Suppressor macrophage treated with lipopolysaccharide for 1 hour (primary cell): ENCODE data around the gene ITM2B.
A peak's percentile ranks its signal among the peaks of the same experiment; 100 is the strongest.
"Not testable (repeated sequence)": the region's sequence is repeated elsewhere in the genome, so short reads cannot be mapped to it uniquely, and the experiment has no call there.

ENCODE experiments used
- DNase-seq, 3 donors: peaks; one replicate each; pipeline ENCODE4 v3.0.0-alpha.2; 2020 to 2022

ITM2B gene

GRCh38 chr13:48230541-48230940, 2.5 kb upstream of the ITM2B start:
- DNase-seq: no peak

DNA sequence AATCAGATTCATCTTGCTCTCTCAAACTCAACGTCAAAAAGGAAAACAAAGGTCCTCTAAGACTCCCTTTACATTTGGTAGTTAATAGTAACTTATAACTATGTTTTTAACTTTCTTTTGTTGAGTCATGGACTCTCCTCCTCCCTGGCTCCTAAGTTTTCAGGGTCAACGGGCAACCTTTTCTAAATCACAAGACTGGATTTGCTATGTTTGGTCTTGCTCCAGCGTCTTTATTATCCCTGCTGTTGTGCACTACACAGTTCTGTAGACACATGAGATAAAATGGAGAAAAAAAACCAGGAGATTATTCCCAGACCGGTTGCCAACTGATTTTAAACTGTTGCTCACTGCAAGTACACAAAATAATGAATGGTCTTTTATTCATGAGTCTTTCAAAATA, 1.9 kb upstream of the ITM2B start:
- DNase-seq: no peak

DNA sequence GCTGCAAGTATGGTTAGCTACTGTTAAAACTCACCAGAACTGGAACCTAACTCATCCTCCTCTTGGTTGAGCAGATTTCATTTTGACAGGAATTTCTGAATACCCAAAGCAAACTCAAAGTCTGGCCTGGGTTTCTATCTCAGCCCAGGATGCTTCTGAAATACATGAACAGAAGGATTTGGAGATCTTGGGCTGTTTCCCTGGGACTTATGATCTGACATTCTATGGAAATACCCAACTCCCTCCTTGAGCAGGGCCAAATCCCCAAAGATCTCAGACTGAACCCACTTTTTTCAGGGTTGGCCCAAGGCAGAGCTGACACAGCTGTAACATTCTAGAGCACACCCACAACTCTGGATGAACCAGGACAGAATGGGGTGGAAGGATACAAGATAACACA, 1.1 kb upstream of the ITM2B start:
- no peak for DNase-seq

DNA sequence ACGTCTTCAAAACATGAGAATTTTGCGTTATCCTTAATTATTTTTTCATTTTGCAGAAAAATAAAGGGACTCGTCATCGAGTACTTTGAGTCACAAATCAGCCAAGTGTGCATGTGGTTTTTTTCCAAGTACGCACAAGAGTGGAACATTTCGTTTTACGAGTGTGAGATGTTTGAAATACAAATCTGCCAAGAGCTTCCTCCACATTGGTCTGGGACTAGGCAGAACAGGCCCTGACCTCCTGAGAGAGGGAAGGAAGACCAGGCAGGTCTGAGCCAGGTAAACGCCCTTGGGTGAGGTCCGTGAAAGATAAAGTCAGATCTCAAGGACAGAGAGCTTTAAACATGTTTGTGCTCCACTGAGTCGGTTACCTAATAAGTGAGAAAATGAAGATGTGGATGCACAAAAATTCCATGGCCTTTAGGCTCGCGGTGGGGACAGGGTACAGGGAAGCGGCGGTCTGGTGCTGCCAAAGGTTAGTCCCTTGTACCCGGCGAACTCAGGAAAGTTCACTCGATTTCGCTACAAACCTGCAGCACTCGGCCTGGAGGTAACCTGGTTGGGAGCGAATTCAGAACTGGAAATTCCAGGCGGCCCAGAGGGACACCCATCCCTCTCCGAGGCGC, 473 bp upstream of the ITM2B start:
- no peak for DNase-seq

GRCh38 chr13:48233889-48234488, 983 bp downstream of the ITM2B start:
- DNase-seq: peak in 1 of 3 donors; percentile 75

GRCh38 chr13:48234566-48235340, 1.7 kb downstream of the ITM2B start:
- DNase-seq: peak; percentile 36 to 69 (median 58)

DNA sequence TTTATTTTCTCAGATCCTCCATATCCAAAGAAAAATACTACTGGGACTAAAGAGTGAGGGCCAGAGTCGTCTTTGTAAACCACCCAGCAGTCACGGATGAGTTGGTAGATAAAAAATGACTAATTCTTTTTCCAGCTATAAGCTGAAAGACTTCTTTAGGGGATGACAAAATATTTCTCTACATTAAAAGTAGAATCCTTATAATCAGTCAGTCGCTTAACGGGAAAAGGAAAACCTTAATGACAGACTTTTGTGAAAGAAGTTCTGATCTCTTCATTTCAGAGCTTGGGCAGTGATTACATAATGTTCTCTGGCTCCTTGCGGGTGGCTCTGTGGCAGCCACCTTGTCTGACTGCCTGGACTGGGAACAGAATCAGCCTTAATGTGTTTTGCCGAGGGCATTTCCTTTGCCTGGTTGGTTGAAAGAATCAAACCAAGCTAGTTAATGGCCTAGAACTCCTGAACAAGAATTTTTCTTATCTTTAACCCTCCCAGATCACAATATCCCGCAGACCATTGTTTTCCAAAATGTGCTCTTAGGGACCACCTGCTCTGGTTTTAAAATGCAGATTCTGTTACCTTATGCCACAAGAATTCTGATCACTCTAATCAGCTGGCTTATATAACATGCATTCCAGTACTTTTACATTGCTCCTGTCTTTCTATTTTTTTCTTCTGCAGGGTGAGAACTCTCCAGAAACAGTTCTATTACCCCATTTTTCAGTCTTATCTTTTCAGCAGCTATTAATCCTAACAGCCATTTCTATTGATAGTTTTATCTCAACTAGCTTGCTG, 2.5 kb downstream of the ITM2B start:
- DNase-seq: peak; percentile 35 to 50 (median 45)

DNA sequence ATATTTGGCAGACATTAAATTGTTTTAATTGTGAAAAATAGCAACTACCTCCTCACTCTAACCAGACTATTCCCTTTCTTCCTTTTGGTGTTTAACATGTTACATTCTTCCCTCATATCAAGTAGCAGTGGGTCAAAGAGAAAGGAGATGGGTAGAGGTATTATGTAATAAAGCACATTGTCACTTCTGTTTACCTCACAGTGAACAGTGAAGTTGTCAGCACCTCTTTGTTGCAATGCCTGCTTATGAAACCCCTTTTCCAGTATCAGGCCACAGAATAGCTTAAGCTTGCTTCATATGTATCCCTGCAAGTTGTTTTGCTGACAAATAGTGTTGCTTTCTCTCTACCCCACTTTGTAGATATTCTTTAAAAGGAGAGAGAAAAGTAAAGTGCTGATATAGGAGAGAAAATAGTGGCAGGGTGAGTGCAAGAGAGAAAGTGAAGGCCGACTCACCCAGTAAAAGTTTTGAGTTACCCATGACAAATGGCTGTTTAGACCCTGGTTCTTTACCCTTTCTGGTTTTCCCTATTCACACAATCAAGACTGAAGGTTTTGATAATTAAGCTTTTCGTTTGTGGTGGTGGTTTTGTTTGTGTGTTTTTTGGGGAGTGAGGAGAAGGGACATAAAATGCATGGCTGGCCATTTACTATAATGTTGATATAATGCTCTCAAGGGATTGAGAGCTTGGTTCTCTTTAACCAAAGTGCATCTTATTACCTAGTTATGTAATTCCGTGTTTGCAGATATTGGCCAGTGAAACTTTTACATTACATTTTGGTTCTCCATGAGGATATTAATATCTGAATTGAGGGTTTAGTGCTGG, 3.7 kb downstream of the ITM2B start:
- DNase-seq: peak; percentile 42 to 64 (median 53)

DNA sequence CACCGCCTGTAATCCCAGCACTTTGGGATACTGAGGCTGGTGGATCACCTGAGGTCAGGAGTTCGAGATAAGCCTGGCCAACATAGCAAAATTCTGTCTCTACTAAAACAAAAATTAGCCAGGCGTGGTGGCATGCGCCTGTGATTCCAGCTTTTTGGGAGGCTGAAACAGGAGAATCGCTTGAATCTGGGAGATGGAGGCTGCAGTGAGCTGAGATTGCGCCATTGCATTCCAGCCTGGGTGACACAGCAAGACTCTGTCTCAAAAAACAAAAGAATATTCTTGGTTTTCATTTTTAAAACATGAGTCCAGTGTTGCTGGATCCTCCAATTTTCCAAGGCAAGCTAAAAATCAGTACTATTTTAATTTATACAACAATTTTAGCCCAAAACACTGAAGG, 6.4 kb downstream of the ITM2B start:
- DNase-seq: not testable (repeated sequence)

DNA sequence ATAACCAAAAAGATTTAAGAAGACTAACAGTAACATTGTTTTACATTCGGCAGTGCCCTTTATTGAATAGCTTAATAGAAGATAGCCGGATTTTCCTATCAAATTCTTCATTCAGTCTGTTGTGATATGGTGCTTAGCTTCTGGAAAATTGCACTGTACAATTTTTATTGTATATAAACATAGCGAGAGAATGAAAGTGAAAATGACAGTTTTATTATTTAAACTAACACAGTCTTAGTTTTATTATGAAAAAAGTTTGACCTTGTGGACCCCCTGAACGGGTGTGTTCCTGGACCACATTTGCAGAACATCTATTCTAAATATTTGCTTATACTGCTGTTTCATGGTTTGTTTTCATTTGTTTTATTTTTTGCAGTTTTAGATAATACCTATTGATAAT, 8.6 kb downstream of the ITM2B start:
- DNase-seq: no peak

DNA sequence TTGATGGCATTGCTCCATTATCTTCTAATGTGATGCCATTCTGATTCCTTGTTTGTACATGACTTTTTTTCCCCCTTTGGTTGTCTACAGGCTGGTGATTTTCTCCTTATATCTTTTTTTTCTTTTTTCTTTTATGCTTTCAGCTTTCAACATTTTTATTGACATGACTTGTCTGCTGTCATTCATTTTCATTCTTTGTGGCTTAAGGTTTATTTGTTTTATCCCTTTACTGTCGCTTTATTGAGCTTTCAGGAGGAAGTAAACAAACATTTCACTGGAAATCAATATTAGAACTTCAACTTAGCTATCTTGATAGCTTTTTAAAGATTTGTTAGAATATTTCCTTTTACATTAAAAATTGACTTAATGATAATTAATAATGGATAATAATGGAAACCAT, 9.7 kb downstream of the ITM2B start:
- no peak for DNase-seq

DNA sequence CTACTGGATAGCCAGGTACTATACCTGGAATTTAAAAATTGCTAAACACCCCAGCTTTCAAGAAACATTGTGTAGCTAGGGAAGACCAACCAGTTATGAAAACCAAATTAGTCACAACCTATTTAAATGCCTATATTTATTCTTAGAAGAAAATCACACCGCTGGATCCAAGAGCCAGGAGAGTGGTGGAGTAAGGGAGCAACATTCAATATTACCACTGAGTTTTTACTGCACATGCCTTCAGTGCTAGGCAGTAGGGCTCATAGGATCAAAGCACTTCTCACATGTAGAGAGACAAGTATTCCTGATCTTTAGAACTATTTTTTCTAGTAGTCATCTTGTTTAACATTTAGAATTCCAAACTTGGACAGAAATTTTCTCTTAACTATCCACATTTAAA, 11.2 kb downstream of the ITM2B start:
- DNase-seq: no peak

GRCh38 chr13:48246102-48246501, 13.1 kb downstream of the ITM2B start:
- DNase-seq: peak; percentile 20 to 55 (median 41)

GRCh38 chr13:48249018-48249417, 16.0 kb downstream of the ITM2B start:
- no peak for DNase-seq

DNA sequence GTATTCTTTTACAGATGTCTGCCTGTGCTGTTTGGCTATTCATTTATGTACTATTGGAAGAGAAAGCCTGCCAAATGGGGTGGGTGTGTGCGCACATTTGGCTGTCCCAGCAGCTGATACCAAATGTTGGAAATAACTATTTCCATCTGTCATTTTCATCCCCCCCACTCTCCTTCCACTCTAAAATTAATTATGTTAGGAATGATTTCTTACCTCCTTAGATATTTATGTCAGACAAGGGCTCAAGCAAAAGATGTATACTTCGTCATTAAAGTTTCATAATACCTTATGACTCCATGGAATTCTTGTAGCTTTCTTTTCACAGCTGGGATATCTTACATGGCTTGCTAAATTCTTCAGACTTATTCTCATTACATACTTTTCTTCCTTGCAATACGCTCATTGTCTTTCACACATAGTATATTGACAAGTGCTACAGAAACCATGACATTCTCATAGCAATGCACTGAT, 18.6 kb downstream of the ITM2B start:
- DNase-seq: no peak

GRCh38 chr13:48252176-48252575, 19.2 kb downstream of the ITM2B start:
- no peak for DNase-seq

DNA sequence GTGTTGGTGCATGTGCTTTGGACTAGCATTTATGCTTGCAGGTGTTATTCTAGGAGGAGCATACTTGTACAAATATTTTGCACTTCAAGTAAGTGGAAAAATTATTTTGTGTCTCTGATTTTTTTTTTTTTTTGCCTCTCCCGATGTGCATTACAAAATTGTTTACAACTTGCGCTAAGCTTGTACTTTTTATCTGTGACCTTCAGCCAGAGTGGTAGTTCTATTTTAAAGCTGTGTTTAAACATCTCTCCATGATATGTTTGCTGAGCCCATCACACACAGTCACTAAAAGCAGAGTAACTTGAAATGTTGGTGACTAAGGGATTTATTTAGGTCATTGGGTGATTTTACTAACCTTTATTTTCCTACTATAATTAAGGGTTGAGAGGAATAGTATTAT, 20.8 kb downstream of the ITM2B start:
- no peak for DNase-seq

DNA sequence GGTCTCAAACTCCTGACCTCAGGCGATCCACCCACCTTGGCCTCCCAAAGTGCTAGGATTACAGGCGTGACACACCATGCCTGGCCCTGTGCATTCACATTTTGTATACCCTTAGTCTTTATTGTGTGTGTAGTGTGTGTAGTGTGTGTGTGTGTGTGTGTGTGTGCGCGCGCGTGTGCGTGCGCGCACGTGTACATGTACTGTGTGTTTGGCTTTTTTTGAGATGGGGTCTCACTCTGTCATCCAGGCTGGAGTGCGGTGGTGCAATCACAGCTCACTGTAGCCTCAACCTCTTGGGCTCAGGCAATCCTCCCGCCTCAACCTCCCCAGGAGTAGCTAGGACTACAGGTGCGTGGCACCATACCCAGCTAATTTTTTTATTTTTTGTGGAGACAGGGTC, 22.1 kb downstream of the ITM2B start:
- DNase-seq: no peak

- DNase-seq: no peak
Observed at GRCh38 chr13:48255954-48256353, 22.9 kb downstream of the ITM2B start.

GRCh38 chr13:48258002-48258401, 25.0 kb downstream of the ITM2B start:
- DNase-seq: no peak

DNA sequence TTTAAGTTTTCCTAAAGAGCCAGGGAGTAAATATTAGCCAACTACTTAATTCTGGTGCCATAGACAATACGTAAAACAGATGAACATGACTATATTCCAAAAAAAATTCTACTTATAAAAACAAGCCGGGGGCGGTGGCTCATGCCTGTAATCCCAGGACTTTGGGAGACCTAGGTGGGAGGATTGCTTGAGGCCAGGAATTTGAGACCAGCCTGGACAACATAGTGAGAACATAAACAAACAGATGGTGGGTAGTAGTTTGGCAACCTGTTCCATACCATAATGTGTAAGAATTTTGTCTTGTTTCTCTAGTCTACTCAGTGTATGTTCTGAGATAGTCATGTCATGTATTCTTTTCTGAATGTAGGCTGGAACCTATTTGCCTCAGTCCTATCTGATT, 25.4 kb downstream of the ITM2B start:
- no peak for DNase-seq

GRCh38 chr13:48260970-48261369, 28.0 kb downstream of the ITM2B start:
- DNase-seq: no peak
